Left renal cortex interstitium (tissue), 4 donors: ENCODE data around the gene PADI3. TPM values are rescaled to one million over a fixed set of nuclear protein-coding genes. Genes with fewer than 3 reads are reported as not detected.

Experiments used
- DNase-seq, 4 donors: peaks; one replicate each; pipeline ENCODE4 v3.0.0-alpha.2; 2013; ENCODE audit warnings: low read depth in 4 of 4, low spot score in 2 of 4, missing footprints in 1 of 4
- polyA plus RNA-seq, 4 donors: library from polyadenylated mRNA; unstranded; fragments of 120-200 nt; gene quantifications; one replicate each; pipeline ENCODE4 v1.2.1, GENCODE V29; 2013; ENCODE audit not compliant: insufficient read length in 4 of 4

The PADI3 gene
- polyA plus RNA-seq, 4 donors, result 0.11 to 0.23 (median 0.13) TPM

DNA sequence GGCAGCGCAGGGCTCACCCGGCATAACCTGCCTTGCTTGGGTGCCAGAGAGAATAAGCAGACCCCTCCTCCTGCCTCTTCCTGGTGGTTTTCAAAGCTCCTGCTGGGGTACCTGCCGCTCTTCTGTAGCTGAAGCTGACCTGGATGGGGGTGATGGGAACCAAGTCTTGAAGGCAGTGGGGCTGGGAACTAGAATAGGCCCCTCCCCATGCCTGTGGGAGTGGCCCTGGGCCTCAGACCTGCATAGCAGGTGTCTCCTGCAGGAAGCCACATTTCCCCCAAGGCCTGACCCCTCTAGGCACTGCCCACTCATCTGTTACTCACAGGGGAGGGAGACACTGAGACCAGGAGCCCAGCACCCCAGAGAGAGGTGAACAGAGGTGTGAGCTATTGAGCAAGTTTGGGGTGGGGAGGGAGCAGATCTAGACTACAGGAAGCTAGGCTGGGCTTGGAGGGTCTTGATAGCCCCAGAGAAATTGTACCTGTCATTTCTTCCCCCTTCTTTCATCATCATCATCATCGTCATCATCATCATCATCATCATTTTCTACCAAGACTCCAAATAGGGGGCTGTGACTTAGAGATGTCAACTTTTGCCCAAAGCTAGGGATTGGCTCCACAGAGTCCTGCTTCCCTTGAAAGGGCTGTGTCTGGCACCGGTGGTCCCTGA is 33.9 kb upstream of the PADI3 start:
- no peak for DNase-seq

DNA sequence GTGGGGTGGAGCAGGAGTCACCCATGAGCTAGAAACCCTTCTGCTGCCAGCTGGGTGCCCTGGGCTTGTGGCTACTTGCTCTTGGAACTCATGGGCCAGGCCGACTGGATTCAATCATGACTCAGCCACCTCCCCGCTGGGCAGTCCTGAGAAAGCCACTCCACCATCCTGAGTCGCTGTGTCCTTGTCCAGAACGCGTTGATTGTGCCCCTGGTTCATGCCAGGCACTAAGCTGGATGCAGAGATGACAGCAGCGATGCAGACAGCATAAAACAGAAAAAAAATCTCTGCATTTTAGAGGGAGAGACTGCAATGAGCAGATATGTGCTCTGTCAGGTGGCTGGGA is 33.4 kb upstream of the PADI3 start:
- DNase-seq, result no peak

DNA sequence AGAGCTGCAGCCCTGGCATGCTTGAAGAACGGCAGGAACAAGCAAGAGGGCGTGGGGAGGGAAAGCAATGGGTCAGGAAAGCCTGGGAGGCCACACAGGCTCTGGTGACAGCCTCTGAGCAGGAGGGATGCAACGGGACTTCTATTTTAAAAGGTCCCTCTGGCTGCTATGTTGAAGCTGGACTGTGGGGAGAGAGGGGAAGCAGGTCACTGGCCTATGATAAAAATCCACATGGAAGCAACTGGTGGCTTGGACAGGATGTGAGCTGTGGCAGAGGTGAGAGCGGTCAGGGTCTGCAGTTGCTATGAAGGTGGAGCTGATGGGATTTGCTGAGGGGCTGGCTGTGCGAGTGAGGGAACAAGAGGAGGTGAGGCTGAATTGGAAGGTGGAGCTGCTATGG is 32.8 kb upstream of the PADI3 start:
- DNase-seq, result no peak

DNA sequence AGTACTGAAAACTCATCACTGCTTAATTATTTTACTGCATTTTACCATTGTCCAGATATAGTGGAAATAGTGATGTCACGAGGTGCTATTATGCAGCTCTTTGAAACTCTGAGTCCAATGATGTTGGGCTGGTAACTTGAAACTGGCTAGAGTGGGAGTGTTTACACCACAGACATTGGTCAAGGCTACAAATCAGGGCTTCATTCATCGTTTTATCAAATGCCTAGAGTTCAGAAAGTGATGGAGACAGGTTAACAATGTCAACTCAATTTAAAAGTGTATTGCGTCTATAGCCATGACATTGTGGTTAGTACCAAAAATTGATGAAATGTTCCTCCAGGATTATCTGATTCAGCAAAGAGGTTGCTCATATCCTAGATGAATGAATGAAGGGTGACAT is 31.3 kb upstream of the PADI3 start:
- no peak for DNase-seq

DNA sequence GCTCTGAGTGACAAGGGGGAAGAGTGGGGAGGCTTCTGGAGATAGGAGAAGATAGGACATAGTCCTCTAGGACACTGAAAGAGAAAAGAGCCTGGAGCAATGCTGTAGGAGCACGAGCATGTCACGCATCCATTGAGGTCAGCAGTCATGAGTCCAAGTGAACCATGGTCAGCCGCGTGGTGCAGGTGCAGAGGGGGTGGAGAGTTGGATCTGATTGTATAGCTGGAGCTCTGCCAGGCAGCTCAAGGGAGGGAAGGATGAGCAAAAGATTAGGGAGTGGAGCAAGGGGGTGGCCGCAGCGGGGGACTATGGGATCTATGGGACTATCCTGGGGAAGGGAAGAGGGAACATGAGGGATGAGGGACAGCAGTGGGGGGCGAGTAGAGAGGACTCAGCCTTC is 30.0 kb upstream of the PADI3 start:
- DNase-seq, result no peak

DNA sequence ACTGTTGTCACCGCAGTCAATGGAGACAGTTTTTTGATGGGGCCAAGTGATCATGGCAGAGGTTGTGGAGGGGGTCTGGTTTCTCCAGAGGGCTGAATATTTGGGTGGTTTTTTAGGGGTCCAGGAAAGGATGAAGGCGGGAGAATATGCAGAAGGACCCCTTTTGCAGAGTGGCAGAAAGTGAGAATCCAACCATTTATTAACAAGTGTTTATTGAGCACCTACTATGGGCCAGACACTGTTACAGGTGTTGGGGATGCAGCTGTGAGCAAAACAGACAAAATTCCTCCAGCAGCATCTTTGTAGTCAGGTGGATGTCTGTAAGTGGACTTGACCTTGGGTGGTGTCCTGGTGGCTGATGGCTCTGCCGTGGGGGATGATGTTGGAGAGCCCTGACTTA is 28.6 kb upstream of the PADI3 start:
- DNase-seq, result no peak

DNA sequence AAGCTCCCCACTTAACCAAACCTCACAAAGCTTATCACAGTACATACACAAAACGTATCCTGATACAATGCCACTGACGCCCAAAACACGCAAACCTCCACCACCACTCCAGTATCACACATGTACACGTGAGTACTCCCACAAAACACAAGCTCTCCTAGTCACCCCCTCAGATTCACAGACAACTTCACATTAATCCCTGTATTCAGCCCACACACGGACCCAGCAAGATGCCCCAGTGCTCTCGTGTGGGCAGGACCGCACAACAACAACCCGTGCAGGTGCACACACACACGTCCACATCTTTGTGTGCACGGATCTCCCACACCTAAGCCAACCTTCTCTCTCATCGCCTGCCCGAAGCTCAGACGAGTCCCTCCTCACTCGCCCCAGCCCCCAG is 26.3 kb upstream of the PADI3 start:
- DNase-seq, result no peak

DNA sequence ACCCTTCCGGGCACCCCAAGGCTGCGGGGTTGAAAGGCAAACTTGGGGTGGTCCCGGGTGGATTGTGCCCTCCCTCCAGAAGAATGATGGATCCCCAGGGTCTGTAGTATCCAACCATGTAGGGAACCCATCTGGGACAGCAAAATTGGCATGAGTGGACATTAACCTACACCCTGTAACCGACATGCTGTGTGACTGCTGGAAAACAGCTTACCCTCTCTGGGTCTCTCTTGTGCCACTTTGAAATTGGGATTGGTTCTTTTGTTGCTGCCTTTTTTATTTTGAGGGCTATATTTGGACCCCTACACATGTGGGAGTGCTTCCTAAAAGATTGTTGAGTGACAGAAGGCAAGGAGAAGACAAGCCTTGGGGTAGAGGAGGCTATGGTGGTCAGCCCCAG is 24.5 kb upstream of the PADI3 start:
- DNase-seq, result no peak

DNA sequence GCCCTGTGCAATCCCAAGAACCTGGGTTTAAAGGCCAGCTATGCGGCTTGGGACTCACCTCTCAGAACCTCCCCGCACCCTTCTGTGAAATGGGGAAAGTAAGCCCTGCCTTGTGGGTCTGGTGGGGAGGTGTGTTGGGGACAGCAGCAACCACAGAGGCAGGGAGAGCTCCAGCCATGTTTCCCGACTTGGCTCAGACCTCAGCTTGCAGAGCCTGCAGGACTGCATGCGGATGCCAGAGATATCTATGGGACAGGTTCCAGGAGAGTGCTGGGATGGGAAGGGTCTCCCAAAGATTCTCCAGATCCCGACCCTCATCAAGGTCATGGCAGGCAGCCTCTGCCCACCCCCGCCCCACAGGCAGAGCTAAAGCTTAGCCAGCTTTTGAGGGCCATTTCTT is 23.8 kb upstream of the PADI3 start:
- no peak for DNase-seq

DNA sequence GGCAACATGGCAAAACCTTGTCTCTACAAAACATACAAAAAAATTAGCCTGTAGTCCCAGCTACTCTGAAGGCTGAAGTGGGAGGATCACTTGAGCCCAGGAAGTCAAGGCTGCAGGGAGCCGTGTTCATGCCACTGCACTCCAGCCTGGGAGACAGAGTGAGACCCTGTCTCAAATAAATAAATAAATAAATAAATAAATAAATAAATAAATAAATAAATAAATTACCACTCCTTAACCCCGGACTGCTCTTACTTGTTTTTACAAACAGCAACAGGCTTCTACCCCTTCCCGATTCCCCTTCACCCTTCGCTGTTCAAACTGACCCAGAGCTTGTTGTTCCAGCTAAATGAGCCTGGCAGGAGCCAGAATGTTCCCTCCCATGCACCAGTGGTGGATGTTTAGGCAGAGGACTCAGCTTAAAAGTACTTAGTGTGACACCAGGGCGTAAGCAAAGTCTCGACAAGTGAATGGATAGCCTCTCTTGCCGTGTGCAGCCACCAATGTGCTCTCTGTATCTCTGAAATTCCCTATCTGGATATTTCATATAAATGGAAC is 21.5 kb upstream of the PADI3 start:
- DNase-seq, result no peak

DNA sequence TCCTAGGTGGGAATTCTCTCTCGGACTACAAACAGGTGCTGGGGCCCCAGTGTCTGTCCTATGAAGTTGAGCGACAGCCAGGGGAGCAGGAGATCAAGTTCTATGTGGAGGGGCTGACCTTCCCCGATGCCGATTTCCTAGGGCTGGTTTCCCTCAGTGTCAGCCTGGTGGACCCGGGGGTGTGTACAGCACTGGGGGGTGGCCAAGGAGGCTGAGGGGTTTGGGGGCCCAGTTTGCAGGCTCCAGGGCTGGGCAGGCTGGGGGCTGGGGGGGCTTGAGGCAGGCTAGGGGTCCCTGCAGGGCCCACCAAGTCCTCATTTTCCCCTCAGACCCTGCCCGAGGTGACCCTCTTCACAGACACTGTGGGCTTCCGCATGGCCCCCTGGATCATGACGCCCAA is 20.3 kb upstream of the PADI3 start:
- DNase-seq, result no peak

DNA sequence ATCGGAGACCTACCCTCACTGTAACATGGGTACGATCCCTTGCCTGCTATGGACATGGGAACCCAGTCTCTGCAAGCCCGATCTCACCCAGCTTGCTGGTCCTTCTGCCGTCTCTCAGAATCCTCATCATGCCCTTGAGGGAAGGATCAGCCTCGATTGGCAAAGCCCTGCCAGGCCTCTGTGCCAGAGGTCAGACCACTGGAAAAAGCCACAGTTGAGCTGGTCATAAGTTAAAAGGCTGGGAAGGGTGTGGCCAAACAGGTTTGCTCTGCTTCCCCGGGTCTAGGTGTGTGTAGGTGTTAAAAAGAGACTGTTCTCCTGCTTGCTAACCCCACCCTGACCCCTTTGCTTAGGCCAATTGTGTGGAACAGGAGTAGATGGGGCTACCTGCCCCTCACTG is 19.5 kb upstream of the PADI3 start:
- DNase-seq, result no peak

DNA sequence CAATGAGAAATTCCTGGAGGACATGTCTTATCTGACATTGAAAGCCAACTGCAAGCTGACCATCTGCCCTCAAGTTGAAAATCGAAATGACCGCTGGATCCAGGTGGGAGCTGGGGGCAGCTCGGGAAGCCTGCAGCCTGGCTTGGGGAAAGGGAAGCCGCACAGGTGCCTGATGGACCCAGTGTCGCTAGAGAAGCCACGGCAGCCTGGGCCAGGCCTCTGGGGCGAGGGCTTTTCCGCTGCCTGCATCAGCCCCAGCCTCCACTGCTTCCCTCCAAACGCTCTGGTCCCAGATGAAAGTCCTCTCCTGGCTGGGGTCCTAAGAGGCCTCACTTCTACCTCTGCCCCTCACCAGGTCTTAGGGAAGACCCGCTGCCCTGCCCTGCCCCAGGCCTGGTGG is 18.8 kb upstream of the PADI3 start:
- DNase-seq, result no peak

DNA sequence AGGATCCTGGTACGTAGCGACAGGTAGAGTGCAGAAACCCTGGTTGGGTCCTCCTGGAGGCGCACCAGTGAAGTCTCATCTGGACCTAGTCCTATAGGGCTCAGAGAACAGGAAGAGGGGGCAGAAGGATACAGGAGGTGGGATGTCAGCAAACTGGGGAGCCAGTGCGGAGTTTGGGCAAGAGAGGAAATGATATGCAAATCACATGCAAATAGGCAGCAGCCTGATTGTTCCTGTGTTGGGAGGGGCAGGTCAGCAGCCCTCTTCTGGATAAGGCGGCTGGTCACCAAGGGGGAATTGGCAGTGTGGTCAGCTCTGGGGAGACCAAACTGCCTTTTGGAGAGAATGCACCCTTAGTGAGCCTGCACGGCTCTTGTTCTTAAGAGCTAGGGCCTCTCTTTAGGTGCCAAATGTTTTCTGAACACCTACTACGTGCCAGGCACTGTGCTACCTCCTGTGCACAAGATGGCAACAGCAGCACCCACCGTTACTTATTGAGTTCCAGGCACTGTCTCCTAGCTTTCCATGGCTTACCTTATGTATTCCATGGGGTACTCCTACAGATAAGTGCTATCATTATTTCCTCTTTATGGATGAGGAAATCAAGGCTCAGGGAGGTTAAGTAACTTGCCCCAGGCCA is 18.1 kb upstream of the PADI3 start:
- no peak for DNase-seq

DNA sequence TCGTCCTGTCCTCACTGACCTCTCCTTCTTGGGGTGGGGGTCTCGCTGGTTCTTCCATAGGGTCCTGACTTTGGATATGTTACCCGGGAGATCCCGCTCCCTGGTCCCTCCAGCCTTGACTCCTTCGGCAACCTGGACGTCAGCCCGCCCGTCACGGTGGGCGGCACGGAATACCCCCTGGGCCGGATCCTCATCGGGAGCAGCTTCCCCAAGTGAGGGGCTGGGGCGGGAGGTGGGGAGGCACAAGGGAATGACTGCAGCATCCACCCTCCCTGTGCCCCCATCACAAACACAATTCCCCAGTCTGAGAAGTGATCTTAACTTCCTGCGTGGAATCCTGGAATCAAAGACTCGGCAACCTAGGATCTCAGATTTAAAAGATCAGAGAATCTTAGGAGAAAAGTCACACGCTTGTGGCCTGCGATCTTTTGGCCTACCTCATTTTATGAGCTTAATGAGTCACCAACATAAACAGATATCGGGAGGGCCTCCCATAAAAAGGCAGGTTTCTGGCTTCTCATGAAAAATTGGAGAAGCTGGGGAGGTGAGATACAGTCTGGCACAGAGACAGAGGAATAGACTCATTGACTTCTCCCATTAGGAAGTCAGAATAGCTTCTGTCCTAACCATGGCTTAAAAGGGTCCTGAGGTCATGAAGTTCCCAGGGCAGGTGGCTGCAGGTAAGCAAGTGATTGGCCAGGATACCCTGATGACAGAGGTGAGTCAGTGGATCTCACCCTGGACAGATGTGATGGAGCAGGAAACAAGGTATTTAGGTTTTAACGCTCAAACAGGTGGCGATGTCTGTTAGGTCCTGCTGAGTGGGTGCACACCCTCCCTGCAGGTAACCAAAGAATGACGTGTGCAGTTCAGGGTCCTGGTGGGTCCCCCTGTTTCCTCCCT is 15.9 kb upstream of the PADI3 start:
- DNase-seq, result no peak

DNA sequence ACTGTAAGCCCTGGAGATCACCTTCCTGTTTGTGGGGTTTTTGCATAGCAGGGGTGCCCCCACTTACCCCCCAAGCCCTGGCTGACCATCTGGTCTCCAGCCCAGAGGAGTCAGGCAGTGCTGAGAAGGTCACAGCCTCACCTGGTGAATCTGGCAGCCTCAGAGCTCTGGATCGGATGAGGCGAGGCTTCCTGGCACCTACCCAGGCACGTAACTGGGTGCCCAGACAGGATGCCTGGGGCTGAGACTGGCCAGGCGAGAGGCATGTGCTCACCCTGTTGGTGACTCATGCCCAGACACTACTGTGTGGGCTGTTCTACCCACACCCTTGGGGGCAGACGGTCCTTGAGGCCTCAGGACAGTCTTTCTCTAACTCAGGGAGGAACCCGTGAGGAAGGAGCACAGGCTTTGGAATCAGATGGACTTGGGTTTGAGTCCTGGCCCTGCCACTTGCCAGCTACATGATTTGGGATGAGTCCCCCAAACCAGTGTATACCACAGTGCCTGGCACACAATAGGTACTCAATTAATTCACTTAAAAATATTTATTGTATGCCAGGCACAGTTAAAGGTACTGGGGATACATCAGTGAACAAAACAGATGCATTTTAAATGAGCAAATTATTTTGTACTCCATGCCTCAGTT is 15.1 kb upstream of the PADI3 start:
- no peak for DNase-seq

DNA sequence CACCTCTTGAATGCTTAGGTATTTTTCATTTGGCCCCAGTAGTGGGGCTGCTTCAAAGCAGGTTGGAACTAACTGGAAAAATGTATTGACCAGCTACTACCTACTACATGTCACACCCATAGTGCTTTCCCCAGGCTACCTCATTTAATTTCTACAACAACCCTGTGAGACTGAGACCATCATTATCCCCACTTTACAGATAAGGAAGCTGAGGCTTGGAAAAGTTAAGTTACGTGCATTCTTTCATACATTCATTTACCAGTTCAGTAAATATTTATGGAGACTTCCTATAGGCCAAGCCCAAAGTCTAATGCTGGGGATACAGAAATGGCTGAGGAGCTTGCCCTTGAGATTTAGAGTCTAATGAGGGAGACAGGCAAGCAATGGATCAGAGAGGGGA is 14.5 kb upstream of the PADI3 start:
- no peak for DNase-seq

DNA sequence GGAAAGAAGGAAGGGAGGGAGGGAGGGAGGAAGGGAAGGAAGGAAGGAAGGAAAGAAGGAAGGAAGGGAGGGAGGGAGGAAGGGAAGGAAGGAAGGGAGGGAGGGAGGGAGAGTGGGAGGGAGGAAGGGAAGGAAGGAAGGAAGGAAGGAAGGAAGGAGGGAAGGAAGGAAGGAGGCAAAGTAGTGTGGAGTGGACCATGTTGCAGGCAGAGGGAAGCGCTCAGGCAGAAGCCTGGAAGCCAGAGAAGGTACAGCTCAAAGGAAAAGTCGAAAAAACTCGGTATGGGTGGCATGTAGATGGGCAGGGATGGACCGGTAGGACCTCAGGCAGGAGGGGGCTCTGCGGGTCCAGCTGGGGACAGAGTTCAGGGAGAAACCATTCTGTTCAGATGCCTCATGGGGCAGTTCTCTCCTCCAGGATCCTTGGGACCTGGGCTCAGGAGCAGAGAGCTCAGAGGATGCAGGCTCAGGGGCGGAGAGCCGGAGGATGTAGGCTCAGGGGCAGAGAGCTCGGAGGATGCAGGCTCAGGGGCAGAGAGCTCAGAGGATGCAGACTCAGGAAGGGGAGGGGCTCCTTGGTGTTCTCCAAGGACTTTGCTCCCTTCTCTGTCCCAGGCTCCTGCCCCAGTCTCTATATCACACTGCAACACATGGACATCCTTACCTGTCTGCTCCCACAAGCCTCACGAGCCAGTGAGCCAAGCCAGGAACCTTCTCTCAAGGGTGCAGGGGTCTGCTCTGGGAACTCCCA is 13.6 kb upstream of the PADI3 start:
- no peak for DNase-seq

DNA sequence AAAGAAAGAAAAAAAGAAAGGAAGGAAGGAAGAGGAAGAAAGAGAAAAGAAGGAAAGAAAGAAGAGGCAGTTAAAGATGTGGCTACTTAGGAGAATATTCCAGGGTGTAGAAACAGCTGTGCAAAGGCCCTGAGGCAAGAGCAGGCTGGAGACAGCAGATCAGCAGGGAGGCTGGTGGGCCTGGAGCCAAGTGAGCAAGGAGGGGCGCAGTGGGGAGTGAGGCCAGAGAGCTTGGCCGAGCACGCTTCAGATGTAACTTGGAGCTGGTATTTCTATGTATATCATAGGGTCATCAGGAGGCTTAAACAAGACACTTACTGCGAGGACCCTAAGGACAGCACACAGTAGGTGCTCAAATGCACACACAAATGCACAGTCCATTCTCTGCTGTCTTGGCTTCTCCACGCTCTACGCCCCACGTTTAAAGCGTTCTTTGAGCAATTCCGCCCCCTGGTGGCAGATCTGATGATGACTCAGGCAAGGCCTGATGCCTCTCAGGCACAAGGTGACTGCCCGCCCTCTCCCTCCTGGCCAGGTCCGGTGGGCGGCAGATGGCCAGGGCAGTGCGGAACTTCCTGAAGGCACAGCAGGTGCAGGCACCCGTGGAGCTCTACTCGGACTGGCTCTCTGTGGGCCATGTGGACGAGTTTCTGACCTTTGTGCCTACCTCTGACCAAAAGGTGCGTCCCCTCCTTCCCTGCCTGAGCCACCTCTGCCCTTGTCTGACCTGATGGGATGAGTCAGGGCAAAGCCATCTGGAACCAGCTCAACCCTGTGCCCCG is 11.9 kb upstream of the PADI3 start:
- peak in 2 of 4 donors; percentile 41 to 75 for DNase-seq

DNA sequence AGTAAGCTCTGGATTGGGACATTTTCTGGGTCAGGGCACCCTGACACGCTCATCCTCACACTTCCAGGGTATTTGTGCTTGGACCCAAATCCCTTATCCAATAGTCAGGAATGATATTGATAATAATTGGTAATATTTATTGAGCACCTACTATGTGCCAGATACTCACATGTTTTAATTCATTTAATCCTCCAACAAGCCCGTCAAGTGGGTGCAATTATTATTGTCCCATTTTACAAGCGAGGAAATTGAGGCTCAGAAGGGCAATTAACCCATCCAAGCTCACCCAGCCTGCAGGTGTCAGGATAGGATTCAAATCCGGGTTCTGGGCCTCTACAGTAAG is 11.4 kb upstream of the PADI3 start:
- no peak for DNase-seq
